Spleen (tissue), 11 donors: ENCODE results near the gene BMX. TPM values are rescaled to one million over a fixed set of nuclear protein-coding genes. Genes with fewer than 3 reads are reported as not detected.

Experiments used
- DNase-seq: peaks from one replicate; pipeline ENCODE4 v3.0.0-alpha.2; 2020
- H3K27ac ChIP-seq, 8 donors: fragments of 200-600 bp; sonication (generic) in 7 of 8; 1 replicate in 4 of 8; 2 replicates in 4 of 8; pipeline versions ENCODE4 v1.5.0 to v1.8.0; 2016 to 2021; ENCODE audit warnings: inconsistent platforms in 4 of 8, mild to moderate bottlenecking in 4 of 8, moderate library complexity in 1 of 8
- H3K27me3 ChIP-seq, 7 donors: fragments of 200-600 bp; sonication (generic) in 6 of 7; replicated peaks in 1 of 7; 1 replicate in 4 of 7; 2 replicates in 3 of 7; pipeline versions ENCODE4 v1.5.0 to v1.8.0; 2016 to 2021; ENCODE audit warnings: inconsistent platforms in 3 of 7, mild to moderate bottlenecking in 1 of 7
- H3K36me3 ChIP-seq, 6 donors: fragments of 200-600 bp; sonication (generic) in 5 of 6; 1 replicate in 4 of 6; 2 replicates in 2 of 6; pipeline versions ENCODE4 v1.5.0 to v1.8.0; 2016 to 2021; ENCODE audit warnings: inconsistent platforms in 2 of 6
- H3K4me1 ChIP-seq, 6 donors: fragments of 200-600 bp; sonication (generic) in 5 of 6; 1 replicate in 3 of 6; 2 replicates in 3 of 6; pipeline versions ENCODE4 v1.5.0 to v1.8.0; 2016 to 2021; ENCODE audit warnings: inconsistent platforms in 3 of 6
- H3K4me3 ChIP-seq, 8 donors: fragments of 200-600 bp; sonication (generic) in 7 of 8; 1 replicate in 4 of 8; 2 replicates in 4 of 8; pipeline versions ENCODE4 v1.5.0 to v1.8.0; 2016 to 2021; ENCODE audit warnings: inconsistent platforms in 4 of 8, mild to moderate bottlenecking in 4 of 8, moderate library complexity in 2 of 8
- H3K9me3 ChIP-seq, 8 donors: fragments of 200-600 bp; sonication (generic) in 7 of 8; 1 replicate in 4 of 8; 2 replicates in 4 of 8; pipeline versions ENCODE4 v1.5.0 to v1.8.0; 2016 to 2021; ENCODE audit warnings: inconsistent platforms in 4 of 8
- POLR2A ChIP-seq, 3 donors: fragments of 450-650 bp; IDR thresholded peaks; one replicate each; pipeline ENCODE4 v1.5.1; 2017; ENCODE audit warnings: antibody characterized with exemption in 3 of 3, mild to moderate bottlenecking in 1 of 3
- POLR2AphosphoS5 ChIP-seq, 3 donors: sonication (generic); formaldehyde crosslinking; IDR thresholded peaks; one replicate each; pipeline ENCODE4 v1.5.1; 2017; ENCODE audit warnings: antibody characterized with exemption in 3 of 3
- WGBS, 5 donors: extraction: QIAGEN DNeasy Blood & Tissue Kit in 3 of 5; methylation state at CpG; one replicate each; pipeline versions ENCODE4 v1.1.5 to v1.1.7; 2013 to 2018; 5-methylcytosine and 5-hydroxymethylcytosine counted together
- intact Hi-C: fragments of 100-400 bp; cut with DNase I; formaldehyde crosslinking; loops from one replicate; pipeline ENCODE4 v1.15.0; 2023; ENCODE audit warnings: low total_unique reads
- polyA plus RNA-seq, 3 donors: library from polyadenylated mRNA; stranded (reverse); fragments of 200-250 nt; gene quantifications; one replicate each; pipeline ENCODE4 v1.2.1, GENCODE V29; 2013
- total RNA-seq, 7 donors: library from RNA; depleted of rRNA in 3 of 7; stranded (reverse); fragments of >200 nt in 3 of 7; fragmentation: NEBNext Ultra II Directional in 4 of 7; extraction: Animal tissue kit (Norgen Biotek cat#: 25700) in 4 of 7; gene quantifications; one replicate each; pipeline versions ENCODE4 v1.1.0 to v1.2.1, GENCODE V29; 2016 to 2021
- TF ChIP-seq, protein P1 (sequence below), 11 experiments: fragments of 200-600 bp in 7 of 11; fragments of 450-650 bp in 4 of 11; sonication (generic) in 4 of 11; IDR thresholded peaks in 8 of 11; conservative IDR thresholded peaks in 3 of 11; 1 replicate in 7 of 11; 2 replicates in 4 of 11; pipeline versions ENCODE4 v1.4.0 to v1.8.0; 2016 to 2021; ENCODE audit warnings: antibody characterized with exemption in 11 of 11, inconsistent platforms in 4 of 11, mild to moderate bottlenecking in 1 of 11
- donor health status: healthy with polysubstance abuse.
- donor health status: DM: no; HTN: no; CAD: no; lungs with moderate emphysema.
- donor health status: DM: no; HTN: no; CAD: no.
- donor health status: Bipolar disorder and iron deficiency.
- donor health status: healthy.
- donor health status: DM: no; HTN: no; CAD: no.
- donor health status: DM: yes; HTN: yes; CAD: no.

Gene BMX
- total and polyA plus RNA-seq, 10 donors = 0.67 to 7.4 (median 2.6) TPM

DNA sequence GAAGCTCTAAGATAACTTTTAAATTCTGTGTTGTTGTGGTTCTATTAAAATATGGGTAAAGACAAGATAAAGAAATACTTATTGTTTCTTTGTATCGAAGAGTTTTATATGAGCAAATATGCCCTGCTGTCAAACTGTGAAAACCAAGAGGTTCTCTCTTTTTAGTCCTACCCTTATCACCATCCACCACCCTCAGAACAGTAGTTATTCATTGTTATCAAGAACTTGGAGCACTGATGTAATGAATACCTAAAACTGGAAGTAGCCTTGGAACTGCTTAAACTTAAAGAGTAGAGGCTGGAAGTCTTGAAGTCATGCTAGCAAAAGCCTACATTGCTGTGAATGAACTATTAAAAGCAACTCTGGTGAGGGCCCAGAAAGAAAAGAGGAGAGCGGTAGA is 16.7 kb upstream of the BMX start:
- no peak for DNase-seq
- H3K9me3 ChIP-seq = no peaks in the 10 kb centered on the region
- intact Hi-C loops = no loop called here

DNA sequence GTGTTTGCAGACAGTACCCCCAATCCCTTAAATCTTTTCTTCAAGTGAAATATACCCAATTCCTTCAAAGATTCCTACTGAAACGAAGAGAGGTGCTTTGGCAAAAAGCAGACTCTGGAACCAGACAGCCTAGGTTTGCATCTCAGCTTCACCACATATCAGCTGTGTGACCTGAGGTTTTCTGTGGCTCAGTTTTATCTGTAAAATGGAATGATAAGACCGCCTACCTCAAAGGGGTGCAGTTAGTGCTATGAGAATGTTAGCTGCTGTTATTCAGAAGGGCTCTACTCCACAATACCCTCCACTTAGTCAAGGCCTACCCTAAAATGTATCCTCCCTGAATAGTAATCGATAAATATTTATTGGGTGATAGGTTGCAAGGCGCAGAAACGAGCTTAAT is 8.1 kb upstream of the BMX start:
- Histone ChIP-seq H3K4me3 (peak overlapping the region; percentile 25 to 70 (median 42)), H3K9me3 (no peaks in the 10 kb centered on the region), H3K27ac (peak overlapping the region in 3 of 8 donors; percentile 68 to 75 (median 69)), H3K27me3 (peaks cover 0 to 37% (median 0%) of the 10 kb centered on the region in 7 donors), H3K4me1 (peaks cover 0 to 4% (median 0%) of the 10 kb centered on the region in 6 donors), H3K36me3 (no peaks in the 10 kb centered on the region)
- WGBS, 5 donors = 57 to 91% (median 75%) methylated on average over 4 to 5 of the region's 5 CpGs
- intact Hi-C loops = no loop called here
- TF ChIP-seq POLR2A (IDR thresholded peaks at IDR 0.05) (no peak), POLR2AphosphoS5 (IDR thresholded peaks at IDR 0.05) (no peak)
- TF ChIP-seq, protein P1, sequence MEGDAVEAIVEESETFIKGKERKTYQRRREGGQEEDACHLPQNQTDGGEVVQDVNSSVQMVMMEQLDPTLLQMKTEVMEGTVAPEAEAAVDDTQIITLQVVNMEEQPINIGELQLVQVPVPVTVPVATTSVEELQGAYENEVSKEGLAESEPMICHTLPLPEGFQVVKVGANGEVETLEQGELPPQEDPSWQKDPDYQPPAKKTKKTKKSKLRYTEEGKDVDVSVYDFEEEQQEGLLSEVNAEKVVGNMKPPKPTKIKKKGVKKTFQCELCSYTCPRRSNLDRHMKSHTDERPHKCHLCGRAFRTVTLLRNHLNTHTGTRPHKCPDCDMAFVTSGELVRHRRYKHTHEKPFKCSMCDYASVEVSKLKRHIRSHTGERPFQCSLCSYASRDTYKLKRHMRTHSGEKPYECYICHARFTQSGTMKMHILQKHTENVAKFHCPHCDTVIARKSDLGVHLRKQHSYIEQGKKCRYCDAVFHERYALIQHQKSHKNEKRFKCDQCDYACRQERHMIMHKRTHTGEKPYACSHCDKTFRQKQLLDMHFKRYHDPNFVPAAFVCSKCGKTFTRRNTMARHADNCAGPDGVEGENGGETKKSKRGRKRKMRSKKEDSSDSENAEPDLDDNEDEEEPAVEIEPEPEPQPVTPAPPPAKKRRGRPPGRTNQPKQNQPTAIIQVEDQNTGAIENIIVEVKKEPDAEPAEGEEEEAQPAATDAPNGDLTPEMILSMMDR (IDR thresholded peaks at IDR 0.05 in 8 of 11, conservative IDR thresholded peaks at IDR 0.05 in 3 of 11) = no peak
- DNase-seq = no peak

More for the DNA sequence above, 16.7 kb upstream of the BMX start:
- TF ChIP-seq POLR2AphosphoS5 (IDR thresholded peaks at IDR 0.05) (no peak), POLR2A (IDR thresholded peaks at IDR 0.05) (no peak)
- TF ChIP-seq, protein P1 (IDR thresholded peaks at IDR 0.05 in 8 of 11, conservative IDR thresholded peaks at IDR 0.05 in 3 of 11) = no peak
- Histone ChIP-seq H3K27me3 (peaks cover 0 to 15% (median 0%) of the 10 kb centered on the region in 7 donors), H3K4me1 (no peaks in the 10 kb centered on the region), H3K4me3 (no peak overlapping the region), H3K36me3 (no peaks in the 10 kb centered on the region), H3K27ac (no peak overlapping the region)
- 88 to 97% (median 89%) methylated on average over 2 of the region's 2 CpGs for WGBS, 5 donors

DNA sequence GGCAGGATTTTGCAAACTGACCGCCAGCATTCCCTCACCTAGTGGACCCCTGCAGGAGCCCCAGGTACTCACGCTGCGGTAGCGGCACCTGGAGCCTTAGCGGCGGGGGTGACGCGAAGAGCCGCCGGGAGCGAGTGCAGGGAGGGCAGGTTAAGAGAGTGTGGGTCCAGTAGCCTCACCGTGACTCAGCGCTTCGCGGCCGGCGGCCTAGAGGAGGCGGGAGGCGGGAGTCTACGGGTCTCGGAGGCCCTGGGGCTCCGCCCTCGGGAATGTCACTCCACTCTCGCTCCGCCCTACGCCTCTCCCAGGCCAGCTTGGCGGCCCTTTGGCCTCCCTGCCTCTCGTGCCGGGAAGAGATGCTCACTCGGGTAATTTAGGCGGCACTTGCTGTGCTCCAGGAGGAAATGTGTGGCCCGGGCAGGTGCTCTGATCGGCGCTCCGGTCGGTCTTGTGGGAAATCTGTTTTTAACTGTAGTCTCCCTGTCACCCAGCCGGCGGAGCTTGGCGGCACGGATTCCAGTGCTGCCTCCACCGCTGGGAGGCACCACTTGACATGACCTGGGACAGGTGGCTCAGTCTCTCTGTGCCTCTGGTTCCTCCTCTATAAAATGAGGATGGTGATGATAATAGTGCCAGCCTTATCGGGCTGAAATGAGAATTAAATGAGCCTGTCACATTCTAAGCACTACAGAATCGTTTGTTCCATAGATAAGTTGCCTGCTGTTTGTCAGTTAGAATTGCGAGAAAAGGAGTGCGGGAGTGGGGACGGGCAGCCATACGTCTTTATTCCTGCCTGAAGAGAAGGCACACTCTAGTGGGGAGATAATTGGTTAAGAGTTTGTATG is 7.3 kb upstream of the BMX start, which contains the start of gene PIR:
Gene PIR, minus strand, starts transcription at position 216 of the 845 bp plus-strand sequence. CDS start 2,076 bp downstream, outside the sequence.
- TF ChIP-seq, protein P1 (IDR thresholded peaks at IDR 0.05 in 8 of 11, conservative IDR thresholded peaks at IDR 0.05 in 3 of 11) = peak in 4 of 11 experiments; percentile 12 to 27 (median 22)
- TF ChIP-seq POLR2AphosphoS5 (IDR thresholded peaks at IDR 0.05) (peak; percentile 63 to 83 (median 72)), POLR2A (IDR thresholded peaks at IDR 0.05) (no peak)
- intact Hi-C loops = no loop called here
- Histone ChIP-seq H3K27ac (peak within 1 kb of the TSS in 7 of 8 donors; percentile 47 to 75 (median 63)), H3K27me3 (peaks cover 0 to 37% (median 0%) of the 10 kb centered on the region in 7 donors), H3K4me3 (peak within 1 kb of the TSS; percentile 25 to 70 (median 42)), H3K4me1 (peaks cover 0 to 4% (median 0%) of the 10 kb centered on the region in 6 donors), H3K9me3 (no peaks in the 10 kb centered on the region), H3K36me3 (no peaks in the 10 kb centered on the region)
- WGBS, 5 donors = 5 to 35% (median 9%) methylated on average over 6 to 47 of the region's 47 CpGs
- peak; percentile 92 for DNase-seq

DNA sequence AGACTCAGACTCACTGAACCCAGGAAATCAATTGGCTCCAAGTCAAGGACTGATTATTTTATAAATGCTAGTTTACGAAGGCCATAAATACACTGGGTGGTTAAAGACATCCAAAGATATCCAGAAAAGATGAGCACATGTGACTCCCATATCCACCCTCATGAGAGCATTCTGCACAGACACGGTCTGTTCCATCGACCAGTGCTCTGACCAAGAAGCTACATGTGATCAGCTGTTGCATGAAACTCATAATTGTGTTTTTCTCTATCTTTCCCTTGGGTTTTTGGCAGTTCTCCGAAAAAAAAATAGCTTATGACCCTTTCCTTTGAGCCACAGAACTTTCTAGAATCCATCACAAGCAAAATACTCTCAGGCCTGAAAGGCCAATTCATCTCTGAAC is 4.8 kb upstream of the BMX start:
- peaks cover 0 to 4% (median 0%) of the 10 kb centered on the region in 6 donors for H3K4me1 ChIP-seq
- peaks cover 0 to 34% (median 0%) of the 10 kb centered on the region in 7 donors for H3K27me3 ChIP-seq
- WGBS, 5 donors = 72 to 96% (median 89%) methylated on average over 4 of the region's 4 CpGs
- no peaks in the 10 kb centered on the region for H3K36me3 ChIP-seq
- no peak for DNase-seq
- H3K27ac ChIP-seq = no peak overlapping the region
- intact Hi-C loops = no loop called here
- TF ChIP-seq POLR2A (IDR thresholded peaks at IDR 0.05) (no peak), POLR2AphosphoS5 (IDR thresholded peaks at IDR 0.05) (no peak)
- TF ChIP-seq, protein P1 (IDR thresholded peaks at IDR 0.05 in 8 of 11, conservative IDR thresholded peaks at IDR 0.05 in 3 of 11) = no peak
- no peak overlapping the region for H3K4me3 ChIP-seq
- H3K9me3 ChIP-seq = no peaks in the 10 kb centered on the region
